Caki2 (cell line): Measurements from ENCODE around the gene PABPC1L2A. TPM values are rescaled to one million over a fixed set of nuclear protein-coding genes. Genes with fewer than 3 reads are reported as not detected.
"Not testable (repeated sequence)": the region's sequence is repeated elsewhere in the genome, so short reads cannot be mapped to it uniquely, and the experiment has no call there.

Experiments used
- DNase-seq: peaks from one replicate; pipeline ENCODE4 v3.0.0-alpha.2; 2015; ENCODE audit warnings: low read depth
- in situ Hi-C: cut with HindIII; loops from 2 replicates; pipeline ENCODE4 v1.10.0; 2016; ENCODE audit warnings: low sequenced_read_pairs, low pct_unique_long_range_greater_than_20kb, mixed read lengths
- total RNA-seq: library from RNA; depleted of rRNA; stranded (reverse); fragments of >200 nt; shearing (Covaris generic); gene quantifications from 2 replicates; pipeline ENCODE4 v1.2.3, GENCODE V29; 2014; ENCODE audit warnings: low replicate concordance; rRNA removed

Gene PABPC1L2A
- not detected in 2 replicates for total RNA-seq

GRCh38 chrX:73079024-73079562 is at the start of gene PABPC1L2A:
Gene PABPC1L2A (minus strand): TSS chrX:73079512. CDS start chrX:73079386, 126 bp downstream.
- in situ Hi-C loops, result not testable (repeated sequence)

GRCh38 chrX:73127700-73128241 is 48.5 kb upstream of the PABPC1L2A start:
- in situ Hi-C loops, result no loop called here
- DNase-seq, result no peak

More at GRCh38 chrX:73079024-73079562, at the start of gene PABPC1L2A:
- not testable (repeated sequence) for DNase-seq

GRCh38 chrX:73126240-73126639 is 46.9 kb upstream of the PABPC1L2A start:
- in situ Hi-C loops, result no loop called here
- DNase-seq, result no peak

- in situ Hi-C loops, DNase-seq: not testable (repeated sequence)
Observed at GRCh38 chrX:73099505-73099904, 20.2 kb upstream of the PABPC1L2A start.

- DNase-seq, in situ Hi-C loops: not testable (repeated sequence)
Observed at GRCh38 chrX:73086766-73087165, 7.5 kb upstream of the PABPC1L2A start.

- DNase-seq, in situ Hi-C loops: not testable (repeated sequence)
Observed at GRCh38 chrX:73079884-73080283, 572 bp upstream of the PABPC1L2A start.

GRCh38 chrX:73078597-73078996 is 715 bp downstream of the PABPC1L2A start:
- DNase-seq, in situ Hi-C loops: not testable (repeated sequence)

GRCh38 chrX:73076838-73077237 is 2.5 kb downstream of the PABPC1L2A start:
- in situ Hi-C loops, result no loop called here

GRCh38 chrX:73069365-73070035 is 9.8 kb downstream of the PABPC1L2A start:
- DNase-seq, result no peak
- in situ Hi-C loops, result no loop called here

More at GRCh38 chrX:73076838-73077237, 2.5 kb downstream of the PABPC1L2A start:
- DNase-seq, result no peak

- no peak for DNase-seq
- in situ Hi-C loops, result no loop called here
Observed at GRCh38 chrX:73068467-73069364, 10.6 kb downstream of the PABPC1L2A start.

- in situ Hi-C loops, result not testable (repeated sequence)
Observed at GRCh38 chrX:73067761-73068466, 11.4 kb downstream of the PABPC1L2A start.

GRCh38 chrX:73028876-73029275 is 50.4 kb downstream of the PABPC1L2A start:
- in situ Hi-C loops, result no loop called here
- no peak for DNase-seq

More at GRCh38 chrX:73067761-73068466, 11.4 kb downstream of the PABPC1L2A start:
- DNase-seq, result not testable (repeated sequence)

Other genes starting within 250 kb of the PABPC1L2A start
- not detected in 2 replicates for gene FAM236C, start 166.9 kb downstream of the PABPC1L2A start, total RNA-seq
- gene FAM236A, start 141.3 kb downstream of the PABPC1L2A start, total RNA-seq, result not detected in 2 replicates
- gene DMRTC1, start 135.7 kb downstream of the PABPC1L2A start, total RNA-seq, result not detected in 2 replicates
- gene PABPC1L2B, start 76.6 kb downstream of the PABPC1L2A start, total RNA-seq, result not detected in 2 replicates
- gene NAP1L2, start 135.3 kb upstream of the PABPC1L2A start, total RNA-seq, result 2.6 and 5.0 TPM in 2 replicates